HG03135 (cell line): Measurements from ENCODE around the gene MRPL20.

Experiments used
- ATAC-seq: cut with Tn5 transposase; IDR thresholded peaks from one replicate; pipeline ENCODE4 v1.9.1; 2021; ENCODE audit warnings: mild to moderate bottlenecking, moderate library complexity; ENCODE audit not compliant: unreplicated experiment

Gene MRPL20

GRCh38 chr1:1366699-1367066 lies 40.4 kb downstream of the MRPL20 start:
- ATAC-seq: no peak

- no peak for ATAC-seq
Observed at GRCh38 chr1:1365875-1366698, 41.0 kb downstream of the MRPL20 start.

GRCh38 chr1:1364266-1364665 lies 42.8 kb downstream of the MRPL20 start:
- no peak for ATAC-seq

- no peak for ATAC-seq
Observed at GRCh38 chr1:1361982-1362423, 45.1 kb downstream of the MRPL20 start.

GRCh38 chr1:1361233-1361981 lies 45.7 kb downstream of the MRPL20 start:
- no peak for ATAC-seq

GRCh38 chr1:1360506-1361169 lies 46.5 kb downstream of the MRPL20 start:
- ATAC-seq: no peak

- no peak for ATAC-seq
Observed at GRCh38 chr1:1359664-1360468, 47.2 kb downstream of the MRPL20 start.

- ATAC-seq: no peak
Observed at GRCh38 chr1:1359308-1359663, 47.8 kb downstream of the MRPL20 start.

- no peak for ATAC-seq
Observed at GRCh38 chr1:1358433-1359271, 48.4 kb downstream of the MRPL20 start, which contains the start of gene MXRA8. Gene MXRA8 (minus strand): TSS chr1:1358555. CDS start chr1:1358504, 51 bp downstream.

- ATAC-seq: no peak
Observed at GRCh38 chr1:1357871-1358432, 49.1 kb downstream of the MRPL20 start.

- ATAC-seq: no peak
Observed at GRCh38 chr1:1356796-1357401, 50.2 kb downstream of the MRPL20 start.

GRCh38 chr1:1356166-1356795 lies 50.8 kb downstream of the MRPL20 start:
- no peak for ATAC-seq

GRCh38 chr1:1355416-1355815 lies 51.7 kb downstream of the MRPL20 start:
- ATAC-seq: no peak

GRCh38 chr1:1354271-1355247 lies 52.5 kb downstream of the MRPL20 start:
- ATAC-seq: no peak

- no peak for ATAC-seq
Observed at GRCh38 chr1:1353389-1354151, 53.5 kb downstream of the MRPL20 start.

GRCh38 chr1:1352786-1353388 lies 54.2 kb downstream of the MRPL20 start:
- ATAC-seq: no peak
